Retinal pigment epithelial cell (primary cell): ENCODE results near the gene THSD7B.
"Not testable (repeated sequence)": the region's sequence is repeated elsewhere in the genome, so short reads cannot be mapped to it uniquely, and the experiment has no call there.

ENCODE experiments used
- DNase-seq: peaks from one replicate; pipeline ENCODE4 v3.0.0-alpha.2; 2010; ENCODE audit warnings: low read depth
- H3K4me3 ChIP-seq: 2 replicates; pipeline ENCODE4 v1.5.1; 2011; ENCODE audit warnings: mild to moderate bottlenecking, low read length, control low read depth, moderate library complexity
- TF ChIP-seq, protein P1 (sequence below): conservative IDR thresholded peaks from 2 replicates; pipeline ENCODE4 v1.5.1; 2011; ENCODE audit warnings: low read depth, low read length, control low read depth, inconsistent platforms

The THSD7B gene

GRCh38 chr2:137525132-137525531 lies 759.8 kb downstream of the THSD7B start:
- TF ChIP-seq, protein P1, sequence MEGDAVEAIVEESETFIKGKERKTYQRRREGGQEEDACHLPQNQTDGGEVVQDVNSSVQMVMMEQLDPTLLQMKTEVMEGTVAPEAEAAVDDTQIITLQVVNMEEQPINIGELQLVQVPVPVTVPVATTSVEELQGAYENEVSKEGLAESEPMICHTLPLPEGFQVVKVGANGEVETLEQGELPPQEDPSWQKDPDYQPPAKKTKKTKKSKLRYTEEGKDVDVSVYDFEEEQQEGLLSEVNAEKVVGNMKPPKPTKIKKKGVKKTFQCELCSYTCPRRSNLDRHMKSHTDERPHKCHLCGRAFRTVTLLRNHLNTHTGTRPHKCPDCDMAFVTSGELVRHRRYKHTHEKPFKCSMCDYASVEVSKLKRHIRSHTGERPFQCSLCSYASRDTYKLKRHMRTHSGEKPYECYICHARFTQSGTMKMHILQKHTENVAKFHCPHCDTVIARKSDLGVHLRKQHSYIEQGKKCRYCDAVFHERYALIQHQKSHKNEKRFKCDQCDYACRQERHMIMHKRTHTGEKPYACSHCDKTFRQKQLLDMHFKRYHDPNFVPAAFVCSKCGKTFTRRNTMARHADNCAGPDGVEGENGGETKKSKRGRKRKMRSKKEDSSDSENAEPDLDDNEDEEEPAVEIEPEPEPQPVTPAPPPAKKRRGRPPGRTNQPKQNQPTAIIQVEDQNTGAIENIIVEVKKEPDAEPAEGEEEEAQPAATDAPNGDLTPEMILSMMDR = no peak
- DNase-seq = no peak
- no peak overlapping the region for H3K4me3 ChIP-seq

- no peak overlapping the region for H3K4me3 ChIP-seq
- DNase-seq = no peak
- TF ChIP-seq, protein P1 = no peak
Observed at GRCh38 chr2:137525641-137526190, 760.4 kb downstream of the THSD7B start.

GRCh38 chr2:137535897-137536296 lies 770.6 kb downstream of the THSD7B start:
- TF ChIP-seq, protein P1 = no peak
- DNase-seq = no peak
- no peak overlapping the region for H3K4me3 ChIP-seq

GRCh38 chr2:137539336-137539735 lies 774.0 kb downstream of the THSD7B start:
- no peak overlapping the region for H3K4me3 ChIP-seq
- TF ChIP-seq, protein P1 = no peak
- DNase-seq = no peak

- DNase-seq = no peak
- TF ChIP-seq, protein P1 = no peak
- H3K4me3 ChIP-seq = no peak overlapping the region
Observed at GRCh38 chr2:137547842-137548241, 782.5 kb downstream of the THSD7B start.

- TF ChIP-seq, protein P1 = no peak
- H3K4me3 ChIP-seq = no peak overlapping the region
- DNase-seq = peak; percentile 27
Observed at GRCh38 chr2:137566387-137566786, 801.0 kb downstream of the THSD7B start.

- no peak for DNase-seq
- H3K4me3 ChIP-seq = no peak overlapping the region
- TF ChIP-seq, protein P1 = no peak
Observed at GRCh38 chr2:137570484-137570883, 805.1 kb downstream of the THSD7B start.

GRCh38 chr2:137587834-137588233 lies 822.5 kb downstream of the THSD7B start:
- not testable (repeated sequence) for DNase-seq, H3K4me3 ChIP-seq

GRCh38 chr2:137588578-137588977 lies 823.2 kb downstream of the THSD7B start:
- H3K4me3 ChIP-seq, DNase-seq: not testable (repeated sequence)
